ENCODE results near the gene FLT1.

Gene FLT1

DNA sequence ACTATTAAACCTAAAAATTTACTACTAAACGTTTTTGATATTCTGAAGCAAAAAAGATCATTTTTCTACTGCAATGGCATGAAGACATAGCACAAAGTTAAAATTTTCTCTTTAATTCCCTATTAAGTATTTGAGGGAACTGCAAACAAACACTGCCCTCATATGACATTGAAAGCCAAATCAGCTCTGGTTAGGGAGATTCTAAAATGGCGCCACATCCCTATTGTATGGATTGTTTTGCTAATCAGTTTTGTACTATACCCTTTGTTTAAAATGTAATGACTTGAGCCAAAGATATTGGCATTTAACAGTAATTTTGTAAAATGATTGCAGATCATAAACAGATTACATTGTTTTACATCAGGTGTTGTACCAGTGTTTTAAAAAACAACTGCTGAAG lies 65.8 kb downstream of the FLT1 start:
- Histone ChIP-seq H3K4me1 (ENCODE audit: control insufficient read depth, low read length) (peaks cover 23% of the 10 kb centered on the region), H3K27me3 (ENCODE audit: control insufficient read depth, low read length) (peaks cover 3% of the 10 kb centered on the region; the same call in 1 of the 2 replicates), H3K4me2 (ENCODE audit: low read length) (peak overlapping the region; percentile 69), H3K9me2 (replicated peaks; ENCODE audit: control insufficient read depth, low read length) (no peaks in the 10 kb centered on the region), H3K9me3 (ENCODE audit: control insufficient read depth, insufficient read depth, low read length) (no peaks in the 10 kb centered on the region), H3F3A (ENCODE audit: control insufficient read depth, insufficient read depth) (no peaks in the 10 kb centered on the region), H3K27ac (ENCODE audit: low read depth, low read length) (peak overlapping the region; percentile 40; the same call in 1 of the 2 replicates), H3K4me3 (ENCODE audit: low read length) (peak overlapping the region; percentile 55), H3K79me2 (ENCODE audit: control insufficient read depth, low read length) (no peaks in the 10 kb centered on the region), H4K20me1 (ENCODE audit: control insufficient read depth, insufficient read depth, low read depth, low read length) (no peaks in the 10 kb centered on the region), H3K36me3 (ENCODE audit: control insufficient read depth, low read length) (no peaks in the 10 kb centered on the region)
- no peak for TF ChIP-seq EZH2phosphoT487 (IDR thresholded peaks at IDR 0.05; ENCODE audit: borderline replicate concordance, low read length)
- TF ChIP-seq, protein P1, sequence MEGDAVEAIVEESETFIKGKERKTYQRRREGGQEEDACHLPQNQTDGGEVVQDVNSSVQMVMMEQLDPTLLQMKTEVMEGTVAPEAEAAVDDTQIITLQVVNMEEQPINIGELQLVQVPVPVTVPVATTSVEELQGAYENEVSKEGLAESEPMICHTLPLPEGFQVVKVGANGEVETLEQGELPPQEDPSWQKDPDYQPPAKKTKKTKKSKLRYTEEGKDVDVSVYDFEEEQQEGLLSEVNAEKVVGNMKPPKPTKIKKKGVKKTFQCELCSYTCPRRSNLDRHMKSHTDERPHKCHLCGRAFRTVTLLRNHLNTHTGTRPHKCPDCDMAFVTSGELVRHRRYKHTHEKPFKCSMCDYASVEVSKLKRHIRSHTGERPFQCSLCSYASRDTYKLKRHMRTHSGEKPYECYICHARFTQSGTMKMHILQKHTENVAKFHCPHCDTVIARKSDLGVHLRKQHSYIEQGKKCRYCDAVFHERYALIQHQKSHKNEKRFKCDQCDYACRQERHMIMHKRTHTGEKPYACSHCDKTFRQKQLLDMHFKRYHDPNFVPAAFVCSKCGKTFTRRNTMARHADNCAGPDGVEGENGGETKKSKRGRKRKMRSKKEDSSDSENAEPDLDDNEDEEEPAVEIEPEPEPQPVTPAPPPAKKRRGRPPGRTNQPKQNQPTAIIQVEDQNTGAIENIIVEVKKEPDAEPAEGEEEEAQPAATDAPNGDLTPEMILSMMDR (IDR thresholded peaks at IDR 0.05; ENCODE audit: low read depth, low read length, poor library complexity, severe bottlenecking) = no peak

DNA sequence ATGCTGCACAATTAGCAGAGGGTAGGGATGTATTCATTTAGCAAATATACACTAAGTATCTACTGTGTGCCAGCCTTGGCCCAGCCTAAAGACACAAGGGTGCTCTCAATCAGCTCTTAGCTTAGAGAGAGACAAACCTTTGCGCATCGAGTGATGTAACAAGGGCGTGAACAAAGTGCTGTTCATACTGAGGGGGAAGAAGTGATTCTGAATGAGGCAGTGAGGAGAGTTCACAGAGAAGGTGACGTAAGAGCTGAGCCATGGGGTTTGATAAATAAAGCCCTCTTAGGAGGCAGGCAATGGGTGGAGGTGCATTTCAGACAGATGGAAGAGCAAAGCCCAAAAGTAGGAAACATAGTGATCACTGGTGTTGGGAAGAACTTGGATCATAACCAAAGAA lies 68.5 kb downstream of the FLT1 start:
- H3F3A ChIP-seq (ENCODE audit: control insufficient read depth, insufficient read depth) = no peaks in the 10 kb centered on the region
- H3K27ac ChIP-seq (ENCODE audit: low read depth, low read length) = no peak overlapping the region
- no peaks in the 10 kb centered on the region for H3K9me3 ChIP-seq (ENCODE audit: control insufficient read depth, insufficient read depth, low read length)
- H3K27me3 ChIP-seq (ENCODE audit: control insufficient read depth, low read length) = peaks cover 3% of the 10 kb centered on the region; the same call in 1 of the 2 replicates
- H3K9me2 ChIP-seq (replicated peaks; ENCODE audit: control insufficient read depth, low read length) = no peaks in the 10 kb centered on the region
- H3K79me2 ChIP-seq (ENCODE audit: control insufficient read depth, low read length) = no peaks in the 10 kb centered on the region
- no peak overlapping the region for H3K4me2 ChIP-seq (ENCODE audit: low read length)
- no peak for TF ChIP-seq EZH2phosphoT487 (IDR thresholded peaks at IDR 0.05; ENCODE audit: borderline replicate concordance, low read length)
- TF ChIP-seq, protein P1 (IDR thresholded peaks at IDR 0.05; ENCODE audit: low read depth, low read length, poor library complexity, severe bottlenecking) = no peak
- H3K36me3 ChIP-seq (ENCODE audit: control insufficient read depth, low read length) = no peaks in the 10 kb centered on the region
- peaks cover 33% of the 10 kb centered on the region for H3K4me1 ChIP-seq (ENCODE audit: control insufficient read depth, low read length)
- no peaks in the 10 kb centered on the region for H4K20me1 ChIP-seq (ENCODE audit: control insufficient read depth, insufficient read depth, low read depth, low read length)
- H3K4me3 ChIP-seq (ENCODE audit: low read length) = no peak overlapping the region

DNA sequence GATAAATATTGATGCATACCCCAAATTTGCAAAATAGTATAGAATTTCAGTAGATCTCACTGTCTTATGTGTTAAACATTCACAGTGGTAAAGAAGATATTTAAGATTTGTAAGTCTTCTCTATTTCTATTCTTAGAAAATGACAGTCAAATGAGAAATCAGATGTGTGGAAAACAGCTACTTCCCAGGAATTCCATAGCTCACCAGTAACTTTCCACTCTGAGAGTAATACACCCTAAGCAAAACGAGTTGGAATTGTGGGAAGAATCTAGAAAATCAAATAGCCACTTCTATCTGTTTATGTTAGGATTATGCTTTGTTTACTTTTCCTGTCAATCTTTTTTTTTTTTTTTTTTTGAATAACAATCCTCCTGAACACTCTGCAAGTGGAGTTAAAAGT lies 69.1 kb downstream of the FLT1 start:
- no peaks in the 10 kb centered on the region for H3K9me3 ChIP-seq (ENCODE audit: control insufficient read depth, insufficient read depth, low read length)
- H3K27ac ChIP-seq (ENCODE audit: low read depth, low read length) = no peak overlapping the region
- H4K20me1 ChIP-seq (ENCODE audit: control insufficient read depth, insufficient read depth, low read depth, low read length) = no peaks in the 10 kb centered on the region
- H3K9me2 ChIP-seq (replicated peaks; ENCODE audit: control insufficient read depth, low read length) = no peaks in the 10 kb centered on the region
- H3K79me2 ChIP-seq (ENCODE audit: control insufficient read depth, low read length) = no peaks in the 10 kb centered on the region
- peaks cover 33% of the 10 kb centered on the region for H3K4me1 ChIP-seq (ENCODE audit: control insufficient read depth, low read length)
- no peak overlapping the region for H3K4me2 ChIP-seq (ENCODE audit: low read length)
- TF ChIP-seq, protein P1 (IDR thresholded peaks at IDR 0.05; ENCODE audit: low read depth, low read length, poor library complexity, severe bottlenecking) = no peak
- TF ChIP-seq EZH2phosphoT487 (IDR thresholded peaks at IDR 0.05; ENCODE audit: borderline replicate concordance, low read length) = no peak
- no peaks in the 10 kb centered on the region for H3K36me3 ChIP-seq (ENCODE audit: control insufficient read depth, low read length)
- H3K27me3 ChIP-seq (ENCODE audit: control insufficient read depth, low read length) = peaks cover 3% of the 10 kb centered on the region; the same call in 1 of the 2 replicates
- H3F3A ChIP-seq (ENCODE audit: control insufficient read depth, insufficient read depth) = no peaks in the 10 kb centered on the region
- no peak overlapping the region for H3K4me3 ChIP-seq (ENCODE audit: low read length)

Measured in DOHH2 (cell line).